Measurements from ENCODE around the gene FMNL3.

Gene FMNL3

DNA sequence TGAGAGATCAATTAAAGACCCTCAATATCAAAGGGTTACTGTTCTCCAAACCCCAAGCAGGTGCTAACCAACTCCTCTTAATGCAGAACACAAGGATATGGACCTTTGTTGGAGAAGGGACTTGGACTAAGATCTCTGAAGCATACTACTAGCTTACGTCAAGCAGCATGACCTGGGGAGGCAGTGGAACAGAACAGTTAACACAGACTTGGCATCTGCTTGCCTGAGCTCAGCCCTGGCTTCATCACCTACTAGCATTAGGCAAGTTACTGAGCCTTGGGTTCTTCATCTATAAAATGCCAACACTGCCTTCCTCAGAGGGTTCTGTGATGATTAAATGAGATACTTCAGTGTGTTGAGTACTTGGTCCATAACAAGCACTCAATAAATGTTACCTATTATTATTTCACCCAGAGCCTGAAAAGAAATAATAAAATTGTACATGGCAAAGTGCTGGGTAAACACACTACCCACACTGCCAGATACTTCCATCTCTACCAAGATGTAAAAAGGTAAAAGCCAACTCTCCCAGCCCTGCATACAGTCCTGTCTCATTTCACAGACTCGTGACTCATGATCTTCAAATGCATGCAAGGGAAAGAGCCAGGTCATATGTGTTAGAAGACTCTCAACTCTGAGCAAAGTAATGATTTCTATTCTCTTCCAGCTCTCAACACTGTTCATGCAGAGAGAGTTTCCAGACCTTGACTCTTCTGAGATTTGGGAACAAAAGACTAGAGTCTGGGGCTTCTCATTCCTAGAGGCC is 39.7 kb downstream of the FMNL3 start:
- Histone ChIP-seq H3K36me3 (ENCODE audit: control insufficient read depth, insufficient read depth, low read length) (no peaks in the 10 kb centered on the region), H3K9ac (ENCODE audit: low read length) (no peak overlapping the region), H3K27me3 (ENCODE audit: control insufficient read depth, insufficient read depth, low read length) (no peaks in the 10 kb centered on the region), H3K9me3 (ENCODE audit: control insufficient read depth, low read length) (no peaks in the 10 kb centered on the region), H3K4me3 (ENCODE audit: low read length) (no peak overlapping the region), H3K4me1 (ENCODE audit: control insufficient read depth, insufficient read depth, low read length) (peaks cover 31% of the 10 kb centered on the region)

- Histone ChIP-seq H3K36me3 (ENCODE audit: control insufficient read depth, insufficient read depth, low read length) (no peaks in the 10 kb centered on the region), H3K27me3 (ENCODE audit: control insufficient read depth, insufficient read depth, low read length) (no peaks in the 10 kb centered on the region), H3K4me1 (ENCODE audit: control insufficient read depth, insufficient read depth, low read length) (peaks cover 18% of the 10 kb centered on the region), H3K9me3 (ENCODE audit: control insufficient read depth, low read length) (no peaks in the 10 kb centered on the region), H3K4me3 (ENCODE audit: low read length) (no peak overlapping the region), H3K9ac (ENCODE audit: low read length) (no peak overlapping the region)
These were observed 41.0 kb downstream of the FMNL3 start for GRCh38 chr12:49666176-49666575.

GRCh38 chr12:49665384-49665783 is 41.8 kb downstream of the FMNL3 start:
- H3K27me3 ChIP-seq (ENCODE audit: control insufficient read depth, insufficient read depth, low read length), result no peaks in the 10 kb centered on the region
- no peaks in the 10 kb centered on the region for H3K9me3 ChIP-seq (ENCODE audit: control insufficient read depth, low read length)
- no peaks in the 10 kb centered on the region for H3K36me3 ChIP-seq (ENCODE audit: control insufficient read depth, insufficient read depth, low read length)
- H3K9ac ChIP-seq (ENCODE audit: low read length), result no peak overlapping the region
- no peak overlapping the region for H3K4me3 ChIP-seq (ENCODE audit: low read length)
- H3K4me1 ChIP-seq (ENCODE audit: control insufficient read depth, insufficient read depth, low read length), result peaks cover 11% of the 10 kb centered on the region

DNA sequence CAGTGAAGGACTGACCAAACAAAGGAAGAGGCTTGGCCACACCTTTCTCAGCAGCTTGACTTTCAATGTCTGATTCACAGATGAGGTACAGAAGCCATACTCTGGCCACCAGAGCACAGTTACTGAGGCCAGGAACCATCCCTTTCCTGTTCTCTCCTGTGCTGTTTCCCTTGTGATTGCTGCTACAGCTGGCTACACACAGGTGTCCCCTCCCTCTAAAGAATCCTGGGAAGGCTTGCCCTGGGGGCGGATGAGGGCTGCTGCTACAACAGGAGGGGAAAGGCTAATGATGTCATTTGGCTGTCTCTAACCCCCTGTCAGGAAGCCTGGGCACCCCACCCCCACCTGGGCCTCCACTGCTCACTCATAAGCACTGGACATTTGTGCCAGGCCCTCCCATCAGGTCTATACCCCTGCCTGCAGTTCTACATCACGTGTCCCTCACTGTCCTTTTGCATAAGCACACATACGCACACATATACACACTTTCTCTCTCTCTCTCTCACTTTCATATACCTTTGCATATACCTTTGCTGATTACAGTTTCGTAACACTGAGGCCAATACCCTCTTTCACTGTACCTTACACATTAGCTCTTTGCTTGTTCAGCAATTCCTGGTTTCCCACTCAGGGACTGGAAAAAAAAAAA is 42.5 kb downstream of the FMNL3 start:
- Histone ChIP-seq H3K4me3 (ENCODE audit: low read length) (no peak overlapping the region), H3K4me1 (ENCODE audit: control insufficient read depth, insufficient read depth, low read length) (peaks cover 11% of the 10 kb centered on the region), H3K9me3 (ENCODE audit: control insufficient read depth, low read length) (no peaks in the 10 kb centered on the region), H3K9ac (ENCODE audit: low read length) (no peak overlapping the region), H3K36me3 (ENCODE audit: control insufficient read depth, insufficient read depth, low read length) (no peaks in the 10 kb centered on the region), H3K27me3 (ENCODE audit: control insufficient read depth, insufficient read depth, low read length) (no peaks in the 10 kb centered on the region)

GRCh38 chr12:49664167-49664566 is 43.0 kb downstream of the FMNL3 start:
- Histone ChIP-seq H3K9ac (ENCODE audit: low read length) (no peak overlapping the region), H3K4me1 (ENCODE audit: control insufficient read depth, insufficient read depth, low read length) (peaks cover 11% of the 10 kb centered on the region), H3K4me3 (ENCODE audit: low read length) (no peak overlapping the region), H3K9me3 (ENCODE audit: control insufficient read depth, low read length) (no peaks in the 10 kb centered on the region), H3K36me3 (ENCODE audit: control insufficient read depth, insufficient read depth, low read length) (no peaks in the 10 kb centered on the region), H3K27me3 (ENCODE audit: control insufficient read depth, insufficient read depth, low read length) (no peaks in the 10 kb centered on the region)

GRCh38 chr12:49662998-49663843 is 44.0 kb downstream of the FMNL3 start:
- Histone ChIP-seq H3K4me3 (ENCODE audit: low read length) (no peak overlapping the region), H3K27me3 (ENCODE audit: control insufficient read depth, insufficient read depth, low read length) (no peaks in the 10 kb centered on the region), H3K36me3 (ENCODE audit: control insufficient read depth, insufficient read depth, low read length) (no peaks in the 10 kb centered on the region), H3K9me3 (ENCODE audit: control insufficient read depth, low read length) (no peaks in the 10 kb centered on the region), H3K9ac (ENCODE audit: low read length) (no peak overlapping the region), H3K4me1 (ENCODE audit: control insufficient read depth, insufficient read depth, low read length) (peaks cover 11% of the 10 kb centered on the region)

DNA sequence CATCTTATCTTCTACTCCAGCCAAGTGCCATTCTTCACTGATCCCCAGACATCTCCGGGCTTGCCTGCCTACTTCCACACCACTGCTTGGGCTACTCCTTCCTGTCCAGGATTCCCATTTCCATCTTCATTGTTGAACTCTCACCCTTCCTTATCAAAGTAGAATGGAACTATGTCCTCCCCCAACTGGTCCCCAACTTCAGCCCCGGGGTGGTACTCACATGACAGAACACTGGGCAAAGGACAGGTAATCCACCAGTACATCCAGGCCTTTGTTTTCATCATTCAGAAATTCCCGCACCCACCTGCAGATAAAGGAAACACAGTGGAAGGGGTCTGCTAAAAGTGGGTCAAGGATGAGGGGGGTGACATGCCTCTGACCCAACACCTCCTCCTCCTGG is 45.5 kb downstream of the FMNL3 start:
- no peaks in the 10 kb centered on the region for H3K36me3 ChIP-seq (ENCODE audit: control insufficient read depth, insufficient read depth, low read length)
- H3K4me3 ChIP-seq (ENCODE audit: low read length), result no peak overlapping the region
- no peaks in the 10 kb centered on the region for H3K27me3 ChIP-seq (ENCODE audit: control insufficient read depth, insufficient read depth, low read length)
- no peaks in the 10 kb centered on the region for H3K9me3 ChIP-seq (ENCODE audit: control insufficient read depth, low read length)
- H3K9ac ChIP-seq (ENCODE audit: low read length), result no peak overlapping the region
- peaks cover 11% of the 10 kb centered on the region for H3K4me1 ChIP-seq (ENCODE audit: control insufficient read depth, insufficient read depth, low read length)

GRCh38 chr12:49661191-49661590 is 46.0 kb downstream of the FMNL3 start:
- Histone ChIP-seq H3K36me3 (ENCODE audit: control insufficient read depth, insufficient read depth, low read length) (no peaks in the 10 kb centered on the region), H3K4me1 (ENCODE audit: control insufficient read depth, insufficient read depth, low read length) (peaks cover 11% of the 10 kb centered on the region), H3K4me3 (ENCODE audit: low read length) (no peak overlapping the region), H3K27me3 (ENCODE audit: control insufficient read depth, insufficient read depth, low read length) (no peaks in the 10 kb centered on the region), H3K9me3 (ENCODE audit: control insufficient read depth, low read length) (no peaks in the 10 kb centered on the region), H3K9ac (ENCODE audit: low read length) (no peak overlapping the region)

GRCh38 chr12:49659753-49660152 is 47.5 kb downstream of the FMNL3 start:
- Histone ChIP-seq H3K4me3 (ENCODE audit: low read length) (no peak overlapping the region), H3K9ac (ENCODE audit: low read length) (no peak overlapping the region), H3K36me3 (ENCODE audit: control insufficient read depth, insufficient read depth, low read length) (no peaks in the 10 kb centered on the region), H3K9me3 (ENCODE audit: control insufficient read depth, low read length) (no peaks in the 10 kb centered on the region), H3K4me1 (ENCODE audit: control insufficient read depth, insufficient read depth, low read length) (peaks cover 11% of the 10 kb centered on the region), H3K27me3 (ENCODE audit: control insufficient read depth, insufficient read depth, low read length) (no peaks in the 10 kb centered on the region)

DNA sequence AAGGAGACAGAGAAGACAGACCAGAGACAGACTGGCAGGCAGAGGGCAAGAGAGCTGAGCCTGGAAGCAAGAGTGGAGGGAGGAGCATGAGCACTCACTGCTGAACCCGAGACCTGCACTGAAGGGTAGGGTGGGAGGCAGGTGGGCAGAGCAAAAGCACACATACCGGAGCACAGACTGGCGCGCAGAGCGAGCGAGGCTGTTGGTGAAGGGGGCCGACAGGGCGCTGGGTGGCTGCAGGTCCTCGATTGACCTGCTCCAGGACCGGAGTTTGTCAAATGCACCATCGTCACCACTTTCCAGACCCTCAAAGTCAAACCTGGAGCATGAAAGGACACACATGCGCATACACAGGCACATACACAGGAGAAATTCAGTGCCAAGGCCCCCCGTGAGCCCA is 48.9 kb downstream of the FMNL3 start:
- no peaks in the 10 kb centered on the region for H3K36me3 ChIP-seq (ENCODE audit: control insufficient read depth, insufficient read depth, low read length)
- no peak overlapping the region for H3K4me3 ChIP-seq (ENCODE audit: low read length)
- H3K4me1 ChIP-seq (ENCODE audit: control insufficient read depth, insufficient read depth, low read length), result peaks cover 6% of the 10 kb centered on the region
- H3K9ac ChIP-seq (ENCODE audit: low read length), result no peak overlapping the region
- H3K27me3 ChIP-seq (ENCODE audit: control insufficient read depth, insufficient read depth, low read length), result no peaks in the 10 kb centered on the region
- no peaks in the 10 kb centered on the region for H3K9me3 ChIP-seq (ENCODE audit: control insufficient read depth, low read length)

- Histone ChIP-seq H3K4me1 (ENCODE audit: control insufficient read depth, insufficient read depth, low read length) (no peaks in the 10 kb centered on the region), H3K36me3 (ENCODE audit: control insufficient read depth, insufficient read depth, low read length) (no peaks in the 10 kb centered on the region), H3K27me3 (ENCODE audit: control insufficient read depth, insufficient read depth, low read length) (no peaks in the 10 kb centered on the region), H3K9ac (ENCODE audit: low read length) (no peak overlapping the region), H3K4me3 (ENCODE audit: low read length) (no peak overlapping the region), H3K9me3 (ENCODE audit: control insufficient read depth, low read length) (no peaks in the 10 kb centered on the region)
These were observed 51.5 kb downstream of the FMNL3 start for GRCh38 chr12:49655595-49656236.

- H3K4me1 ChIP-seq (ENCODE audit: control insufficient read depth, insufficient read depth, low read length), result no peaks in the 10 kb centered on the region
- H3K9me3 ChIP-seq (ENCODE audit: control insufficient read depth, low read length), result no peaks in the 10 kb centered on the region
- H3K4me3 ChIP-seq (ENCODE audit: low read length), result no peak overlapping the region
- no peaks in the 10 kb centered on the region for H3K27me3 ChIP-seq (ENCODE audit: control insufficient read depth, insufficient read depth, low read length)
- no peak overlapping the region for H3K9ac ChIP-seq (ENCODE audit: low read length)
- no peaks in the 10 kb centered on the region for H3K36me3 ChIP-seq (ENCODE audit: control insufficient read depth, insufficient read depth, low read length)
These were observed 52.5 kb downstream of the FMNL3 start for GRCh38 chr12:49654715-49655114.

Data from mucosa of stomach (tissue), 1 donor.